Measurements from ENCODE around the gene PLAAT4.

Gene PLAAT4, protein sequence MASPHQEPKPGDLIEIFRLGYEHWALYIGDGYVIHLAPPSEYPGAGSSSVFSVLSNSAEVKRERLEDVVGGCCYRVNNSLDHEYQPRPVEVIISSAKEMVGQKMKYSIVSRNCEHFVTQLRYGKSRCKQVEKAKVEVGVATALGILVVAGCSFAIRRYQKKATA

GRCh38 chr11:63536669-63537292 lies at the start of gene PLAAT4:
TSS of gene PLAAT4 (plus strand) at chr11:63536808. CDS start at chr11:63536869, 61 bp downstream.
- Histone ChIP-seq H3K27me3 (ENCODE audit: insufficient read depth, low read length, poor library complexity) (no peaks in the 10 kb centered on the region), H3K36me3 (ENCODE audit: insufficient read depth, low read length) (no peaks in the 10 kb centered on the region), H3K4me1 (ENCODE audit: insufficient read depth, low read length) (peaks cover 41% of the 10 kb centered on the region), H3K9ac (ENCODE audit: low read depth, low read length) (peak within 1 kb of the TSS; percentile 67), H3K4me2 (ENCODE audit: insufficient read depth, low read length) (peak within 1 kb of the TSS; percentile 89), H2AFZ (ENCODE audit: low read depth, low read length) (peak within 1 kb of the TSS; percentile 94), H3K79me2 (ENCODE audit: insufficient read depth, low read length) (no peaks in the 10 kb centered on the region), H4K20me1 (ENCODE audit: insufficient read depth, low read length) (no peaks in the 10 kb centered on the region), H3K4me3 (ENCODE audit: low read depth in 1 of 2, low read length in 2 of 2) (peak within 1 kb of the TSS; percentile 34 to 65; a peak in 3 of 4 replicates), H3K27ac (ENCODE audit: low read length) (peak within 1 kb of the TSS; percentile 84), H3K9me3 (ENCODE audit: insufficient read depth, low read length, severe bottlenecking) (no peaks in the 10 kb centered on the region)
- TF ChIP-seq, protein P1, sequence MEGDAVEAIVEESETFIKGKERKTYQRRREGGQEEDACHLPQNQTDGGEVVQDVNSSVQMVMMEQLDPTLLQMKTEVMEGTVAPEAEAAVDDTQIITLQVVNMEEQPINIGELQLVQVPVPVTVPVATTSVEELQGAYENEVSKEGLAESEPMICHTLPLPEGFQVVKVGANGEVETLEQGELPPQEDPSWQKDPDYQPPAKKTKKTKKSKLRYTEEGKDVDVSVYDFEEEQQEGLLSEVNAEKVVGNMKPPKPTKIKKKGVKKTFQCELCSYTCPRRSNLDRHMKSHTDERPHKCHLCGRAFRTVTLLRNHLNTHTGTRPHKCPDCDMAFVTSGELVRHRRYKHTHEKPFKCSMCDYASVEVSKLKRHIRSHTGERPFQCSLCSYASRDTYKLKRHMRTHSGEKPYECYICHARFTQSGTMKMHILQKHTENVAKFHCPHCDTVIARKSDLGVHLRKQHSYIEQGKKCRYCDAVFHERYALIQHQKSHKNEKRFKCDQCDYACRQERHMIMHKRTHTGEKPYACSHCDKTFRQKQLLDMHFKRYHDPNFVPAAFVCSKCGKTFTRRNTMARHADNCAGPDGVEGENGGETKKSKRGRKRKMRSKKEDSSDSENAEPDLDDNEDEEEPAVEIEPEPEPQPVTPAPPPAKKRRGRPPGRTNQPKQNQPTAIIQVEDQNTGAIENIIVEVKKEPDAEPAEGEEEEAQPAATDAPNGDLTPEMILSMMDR (IDR thresholded peaks at IDR 0.05; ENCODE audit: borderline replicate concordance, extremely low read depth, low read length, poor library complexity, severe bottlenecking): no peak
- no peak for TF ChIP-seq EZH2 (IDR thresholded peaks at IDR 0.05; ENCODE audit: borderline replicate concordance, low read depth, low read length, severe bottlenecking)
- ATAC-seq (ENCODE audit: insufficient read depth, low read depth) (peak; percentile 81), DNase-seq (peak; percentile 64)

- Histone ChIP-seq H3K4me3 (ENCODE audit: low read depth in 1 of 2, low read length in 2 of 2) (no peak overlapping the region), H3K9ac (ENCODE audit: low read depth, low read length) (no peak overlapping the region), H3K4me2 (ENCODE audit: insufficient read depth, low read length) (no peak overlapping the region), H3K27ac (ENCODE audit: low read length) (no peak overlapping the region), H4K20me1 (ENCODE audit: insufficient read depth, low read length) (no peaks in the 10 kb centered on the region), H3K4me1 (ENCODE audit: insufficient read depth, low read length) (no peaks in the 10 kb centered on the region), H3K9me3 (ENCODE audit: insufficient read depth, low read length, severe bottlenecking) (peaks cover 2% of the 10 kb centered on the region), H3K27me3 (ENCODE audit: insufficient read depth, low read length, poor library complexity) (peaks cover 37% of the 10 kb centered on the region), H3K79me2 (ENCODE audit: insufficient read depth, low read length) (no peaks in the 10 kb centered on the region), H3K36me3 (ENCODE audit: insufficient read depth, low read length) (no peaks in the 10 kb centered on the region), H2AFZ (ENCODE audit: low read depth, low read length) (no peak overlapping the region)
- TF ChIP-seq EZH2 (IDR thresholded peaks at IDR 0.05; ENCODE audit: borderline replicate concordance, low read depth, low read length, severe bottlenecking): no peak
- TF ChIP-seq, protein P1 (IDR thresholded peaks at IDR 0.05; ENCODE audit: borderline replicate concordance, extremely low read depth, low read length, poor library complexity, severe bottlenecking): no peak
- DNase-seq (no peak), ATAC-seq (ENCODE audit: insufficient read depth, low read depth) (no peak)
Observed at GRCh38 chr11:63488789-63489188, 47.8 kb upstream of the PLAAT4 start.

DNA sequence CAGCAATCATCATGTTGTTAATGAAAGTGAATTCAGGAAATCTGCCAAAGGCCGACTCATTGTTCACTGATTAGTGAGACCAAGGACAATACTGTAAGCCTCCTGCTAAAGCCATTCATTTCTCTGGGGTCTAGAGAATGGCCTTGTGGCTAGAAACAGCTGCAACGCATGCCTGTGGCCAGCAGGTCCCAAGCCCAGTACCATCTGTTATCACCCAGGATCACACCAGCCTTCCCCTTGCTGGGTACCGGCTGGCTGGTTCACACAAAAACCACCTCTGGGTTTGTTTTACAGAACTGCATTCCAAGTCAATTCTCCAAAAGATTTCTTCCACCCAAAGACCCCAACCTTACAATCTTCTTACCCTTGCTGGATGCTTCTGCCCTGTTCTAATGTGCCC lies 46.7 kb upstream of the PLAAT4 start:
- Histone ChIP-seq H3K4me3 (ENCODE audit: low read depth in 1 of 2, low read length in 2 of 2) (no peak overlapping the region), H3K9me3 (ENCODE audit: insufficient read depth, low read length, severe bottlenecking) (peaks cover 2% of the 10 kb centered on the region), H2AFZ (ENCODE audit: low read depth, low read length) (no peak overlapping the region), H3K4me1 (ENCODE audit: insufficient read depth, low read length) (no peaks in the 10 kb centered on the region), H3K9ac (ENCODE audit: low read depth, low read length) (no peak overlapping the region), H3K27me3 (ENCODE audit: insufficient read depth, low read length, poor library complexity) (peaks cover 37% of the 10 kb centered on the region), H4K20me1 (ENCODE audit: insufficient read depth, low read length) (no peaks in the 10 kb centered on the region), H3K36me3 (ENCODE audit: insufficient read depth, low read length) (no peaks in the 10 kb centered on the region), H3K27ac (ENCODE audit: low read length) (no peak overlapping the region), H3K79me2 (ENCODE audit: insufficient read depth, low read length) (no peaks in the 10 kb centered on the region), H3K4me2 (ENCODE audit: insufficient read depth, low read length) (no peak overlapping the region)
- DNase-seq: no peak
- no peak for ATAC-seq (ENCODE audit: insufficient read depth, low read depth)
- no peak for TF ChIP-seq EZH2 (IDR thresholded peaks at IDR 0.05; ENCODE audit: borderline replicate concordance, low read depth, low read length, severe bottlenecking)
- TF ChIP-seq, protein P1 (IDR thresholded peaks at IDR 0.05; ENCODE audit: borderline replicate concordance, extremely low read depth, low read length, poor library complexity, severe bottlenecking): no peak
